ENCODE data around the gene ANGEL2.

DNA sequence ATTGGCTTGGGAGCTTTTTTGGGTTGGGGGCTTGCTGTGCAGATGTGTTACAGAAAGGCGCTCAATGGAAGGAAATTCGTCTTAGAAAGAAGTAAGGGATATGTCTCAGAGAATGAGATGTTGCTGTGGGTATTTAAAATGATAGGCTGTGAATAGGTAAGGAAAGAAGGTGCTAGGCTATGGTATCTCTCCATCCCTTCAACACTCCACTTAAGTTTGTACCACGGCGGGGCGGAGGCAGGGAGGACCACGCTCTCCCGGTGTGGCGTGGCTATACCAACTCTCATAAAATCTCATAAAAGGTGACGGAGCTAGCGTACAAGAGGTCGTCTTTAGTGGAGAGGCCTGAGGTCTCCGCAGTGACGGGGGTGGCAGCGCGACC, 35.1 kb upstream of the ANGEL2 start:
- no peak for TF ChIP-seq CTCF (IDR thresholded peaks at IDR 0.05; ENCODE audit: poor library complexity)
- no peak for TF ChIP-seq EZH2phosphoT487 (IDR thresholded peaks at IDR 0.05; ENCODE audit: low read depth, severe bottlenecking, unreplicated experiment)
- no peak for TF ChIP-seq EZH2 (IDR thresholded peaks at IDR 0.05; ENCODE audit: borderline replicate concordance)
